GM18909 (cell line): Measurements from ENCODE around the gene FAM186B.
"Not testable (repeated sequence)": the region's sequence is repeated elsewhere in the genome, so short reads cannot be mapped to it uniquely, and the experiment has no call there.

Experiments used
- ATAC-seq: cut with Tn5 transposase; IDR thresholded peaks from one replicate; pipeline ENCODE4 v1.9.1; 2021; ENCODE audit warnings: mild to moderate bottlenecking; ENCODE audit not compliant: unreplicated experiment, poor library complexity

Gene FAM186B, protein sequence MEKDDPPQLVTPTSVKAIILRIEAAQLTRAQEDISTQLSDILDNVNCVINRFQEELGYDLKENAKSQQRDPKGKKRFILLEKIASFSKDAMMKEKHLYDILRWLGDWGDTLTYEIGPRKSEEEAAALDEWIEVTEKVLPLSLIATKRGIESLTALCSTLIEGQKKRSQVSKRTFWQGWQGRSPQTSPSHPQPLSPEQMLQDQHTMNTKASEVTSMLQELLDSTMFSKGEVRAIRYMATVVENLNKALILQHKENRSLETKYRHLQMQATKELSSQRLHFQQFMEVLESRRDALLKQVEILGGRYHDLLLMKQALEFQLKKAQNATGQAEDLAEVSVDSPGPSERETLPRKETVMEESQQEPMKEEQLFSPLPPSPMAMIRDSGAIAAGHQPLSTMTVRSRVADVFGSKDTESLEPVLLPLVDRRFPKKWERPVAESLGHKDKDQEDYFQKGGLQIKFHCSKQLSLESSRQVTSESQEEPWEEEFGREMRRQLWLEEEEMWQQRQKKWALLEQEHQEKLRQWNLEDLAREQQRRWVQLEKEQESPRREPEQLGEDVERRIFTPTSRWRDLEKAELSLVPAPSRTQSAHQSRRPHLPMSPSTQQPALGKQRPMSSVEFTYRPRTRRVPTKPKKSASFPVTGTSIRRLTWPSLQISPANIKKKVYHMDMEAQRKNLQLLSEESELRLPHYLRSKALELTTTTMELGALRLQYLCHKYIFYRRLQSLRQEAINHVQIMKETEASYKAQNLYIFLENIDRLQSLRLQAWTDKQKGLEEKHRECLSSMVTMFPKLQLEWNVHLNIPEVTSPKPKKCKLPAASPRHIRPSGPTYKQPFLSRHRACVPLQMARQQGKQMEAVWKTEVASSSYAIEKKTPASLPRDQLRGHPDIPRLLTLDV

DNA sequence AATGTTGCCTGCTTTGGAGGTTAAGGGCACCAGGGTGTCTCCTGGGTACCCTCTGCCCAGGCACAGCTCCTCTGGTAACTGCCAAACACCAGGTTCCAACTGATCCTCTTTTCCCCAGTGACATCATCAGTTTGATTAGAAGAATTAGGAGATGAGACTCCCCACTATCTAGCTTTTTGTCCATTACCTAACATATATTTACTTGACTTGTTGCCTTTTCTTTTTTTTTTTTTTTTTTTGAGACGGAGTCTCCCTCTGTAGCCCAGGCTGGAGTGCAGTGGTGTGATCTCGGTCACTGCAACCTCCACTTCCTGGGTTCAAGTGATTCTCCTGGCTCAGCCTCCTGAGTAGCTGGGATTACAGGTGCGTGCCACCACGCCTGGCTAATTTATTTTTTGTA, at the start of gene FAM186B:
Gene FAM186B, minus strand, starts transcription at position 101 of the 400 bp plus-strand sequence. CDS start 162 bp downstream, outside the sequence.
- ATAC-seq = not testable (repeated sequence)

DNA sequence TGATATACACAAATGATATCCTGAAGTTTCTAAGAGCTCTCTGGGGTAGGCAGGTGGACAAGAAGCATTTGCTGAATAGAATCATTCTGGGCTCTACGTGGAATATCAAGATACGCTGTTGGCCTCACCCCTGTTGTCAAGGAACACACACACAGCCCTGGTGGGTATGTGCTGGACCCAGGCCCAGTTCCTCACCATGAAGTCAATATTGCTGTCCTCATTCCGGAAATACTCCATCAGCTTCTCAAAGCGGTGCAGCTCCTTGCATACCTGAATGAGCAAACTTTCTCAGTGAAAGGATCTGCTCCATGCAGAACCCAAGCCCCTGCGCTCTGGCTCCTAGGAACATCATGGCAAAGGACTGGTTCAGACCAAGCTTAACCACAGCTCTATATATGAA, 49.3 kb upstream of the FAM186B start:
- no peak for ATAC-seq

DNA sequence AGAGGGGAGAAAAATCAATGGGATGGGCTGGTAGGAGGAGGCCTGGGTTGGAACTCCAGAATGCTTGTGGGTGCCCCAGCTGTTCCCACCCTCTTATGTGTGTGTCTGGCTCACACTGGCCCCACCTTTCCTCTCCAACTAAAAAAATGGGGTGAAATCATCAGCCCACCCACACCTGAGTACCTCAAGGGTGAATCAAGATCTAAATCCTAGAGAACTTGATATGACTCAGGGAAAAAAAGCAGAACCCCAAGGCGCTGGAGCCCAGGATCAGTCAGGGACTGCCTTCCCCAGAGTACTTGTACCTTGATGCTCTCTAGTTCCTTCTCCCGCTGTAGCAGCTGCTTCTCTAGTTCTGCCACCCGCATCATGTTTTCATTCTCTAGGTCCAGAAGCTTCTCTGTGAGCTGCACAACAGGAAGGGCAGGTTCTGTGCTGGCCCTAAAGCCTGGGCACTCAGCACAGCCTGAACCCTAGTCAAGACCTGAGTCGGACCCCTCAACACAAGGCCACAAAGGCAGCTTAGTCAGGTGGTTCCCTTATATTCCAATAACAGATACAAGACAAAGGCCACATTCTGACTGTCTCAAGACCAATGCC, 47.6 kb upstream of the FAM186B start:
- no peak for ATAC-seq

DNA sequence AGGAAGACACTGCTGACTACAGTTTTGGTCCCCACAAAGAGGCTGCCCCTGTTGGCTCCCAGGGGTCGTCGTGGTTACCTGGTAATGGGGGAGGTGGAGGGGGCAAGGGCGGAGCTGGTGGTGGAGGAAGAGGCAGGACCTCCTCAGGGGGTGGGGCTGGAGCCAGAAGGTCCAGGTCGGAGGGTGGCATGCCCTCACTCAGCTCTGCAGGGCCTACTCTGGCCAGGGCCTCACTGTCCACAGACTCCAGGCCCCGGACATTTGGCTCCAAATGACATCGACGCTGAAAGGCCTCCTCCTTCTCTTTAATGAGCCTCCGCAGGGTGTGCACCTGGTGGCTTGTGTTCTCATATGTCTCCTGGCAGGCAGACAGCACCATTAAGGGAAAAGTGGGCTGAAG, 46.4 kb upstream of the FAM186B start:
- no peak for ATAC-seq

DNA sequence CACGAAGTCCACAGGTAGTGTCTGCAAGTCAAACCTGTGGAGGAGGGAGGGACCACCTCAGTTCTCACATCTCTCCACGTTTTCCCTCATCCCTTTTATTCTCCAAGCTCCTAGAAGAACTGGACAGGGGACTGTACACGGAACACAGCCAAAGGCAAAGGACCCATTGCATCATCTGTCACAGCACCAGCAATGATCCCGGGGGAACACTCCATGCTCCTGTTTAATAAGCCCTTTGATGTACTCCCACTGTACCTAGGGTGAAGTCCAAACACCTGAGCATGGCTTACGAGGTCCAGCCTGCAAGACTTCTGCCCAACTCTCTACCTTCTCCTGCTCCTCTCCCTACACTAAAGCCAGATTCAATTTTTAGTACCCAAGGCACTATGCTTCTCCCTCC, 44.5 kb upstream of the FAM186B start:
- no peak for ATAC-seq

DNA sequence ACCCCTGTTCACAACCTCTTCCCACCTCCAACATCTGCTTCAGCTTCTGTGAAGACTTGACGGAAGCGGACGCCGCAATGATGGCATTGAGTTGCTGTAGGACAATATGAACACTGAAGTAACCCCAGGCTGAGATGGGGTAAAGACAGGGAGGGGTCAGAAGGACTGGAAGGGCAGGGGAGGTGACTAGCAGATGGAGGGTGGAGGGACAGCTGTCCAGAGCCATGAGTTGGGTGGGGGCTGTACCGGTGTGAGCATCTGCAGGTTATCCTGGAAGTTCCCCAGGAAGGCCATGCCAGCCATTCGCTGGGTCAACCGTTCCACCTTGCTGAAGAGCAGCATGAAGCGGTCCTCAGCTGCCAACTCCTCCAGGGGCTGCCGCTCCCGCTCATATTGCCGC, 44.0 kb upstream of the FAM186B start:
- no peak for ATAC-seq

DNA sequence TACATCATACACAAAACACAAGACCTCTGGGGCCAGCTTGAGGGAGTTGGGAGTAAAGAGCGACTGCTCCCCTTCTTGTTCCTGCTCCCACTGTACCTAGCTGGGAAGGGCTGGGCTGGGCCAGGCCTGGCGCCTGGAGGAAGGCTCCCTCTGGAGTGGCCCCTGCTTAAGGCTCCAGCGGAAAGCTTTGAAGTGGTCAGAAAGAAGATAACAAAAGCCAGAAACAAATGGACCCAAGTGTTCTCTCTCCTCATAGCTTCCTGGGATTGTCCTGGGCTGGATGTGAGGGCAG, 43.2 kb upstream of the FAM186B start:
- ATAC-seq = no peak

DNA sequence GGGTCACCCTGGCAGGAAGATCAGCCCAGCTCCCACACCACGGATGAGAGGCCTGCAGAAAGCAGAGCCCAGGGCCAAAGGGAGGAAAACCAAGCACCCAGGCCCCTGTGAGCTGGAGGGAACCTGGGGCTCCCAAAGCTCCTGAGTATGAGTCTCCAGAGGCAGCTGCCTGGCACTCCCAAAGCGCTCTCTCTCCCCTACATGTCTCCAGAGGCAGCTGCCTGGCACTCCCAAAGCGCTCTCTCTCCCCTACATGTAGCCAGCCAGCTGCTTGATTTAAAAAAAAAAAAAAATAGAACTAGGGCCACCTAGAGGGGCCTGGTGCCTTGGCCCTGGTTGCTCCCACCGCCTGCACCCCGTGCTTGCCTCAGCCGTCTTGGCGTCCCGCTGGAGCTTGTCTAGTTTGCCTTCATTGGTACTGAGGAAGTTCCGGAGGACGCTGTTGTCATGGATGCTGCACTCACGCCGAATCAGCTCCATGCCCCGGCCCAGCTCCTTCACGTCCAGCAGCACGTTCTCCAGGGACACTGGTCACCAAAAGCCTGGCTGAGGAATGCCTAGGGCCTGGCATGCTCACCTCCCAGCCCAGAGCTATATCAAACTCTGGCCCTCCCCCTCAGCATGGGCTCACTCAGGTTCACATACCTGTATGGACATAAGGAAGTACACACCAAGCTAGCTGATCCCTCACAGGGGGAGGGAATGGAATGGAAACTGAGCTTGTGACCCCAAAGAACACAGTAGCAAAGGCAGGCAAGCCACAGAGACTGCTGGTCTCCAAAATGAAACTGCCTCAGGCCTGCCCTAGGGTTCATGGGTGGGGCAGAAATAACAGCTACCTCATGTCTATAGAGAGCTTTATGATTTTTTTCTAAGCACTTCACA, 42.6 kb upstream of the FAM186B start:
- ATAC-seq = no peak

DNA sequence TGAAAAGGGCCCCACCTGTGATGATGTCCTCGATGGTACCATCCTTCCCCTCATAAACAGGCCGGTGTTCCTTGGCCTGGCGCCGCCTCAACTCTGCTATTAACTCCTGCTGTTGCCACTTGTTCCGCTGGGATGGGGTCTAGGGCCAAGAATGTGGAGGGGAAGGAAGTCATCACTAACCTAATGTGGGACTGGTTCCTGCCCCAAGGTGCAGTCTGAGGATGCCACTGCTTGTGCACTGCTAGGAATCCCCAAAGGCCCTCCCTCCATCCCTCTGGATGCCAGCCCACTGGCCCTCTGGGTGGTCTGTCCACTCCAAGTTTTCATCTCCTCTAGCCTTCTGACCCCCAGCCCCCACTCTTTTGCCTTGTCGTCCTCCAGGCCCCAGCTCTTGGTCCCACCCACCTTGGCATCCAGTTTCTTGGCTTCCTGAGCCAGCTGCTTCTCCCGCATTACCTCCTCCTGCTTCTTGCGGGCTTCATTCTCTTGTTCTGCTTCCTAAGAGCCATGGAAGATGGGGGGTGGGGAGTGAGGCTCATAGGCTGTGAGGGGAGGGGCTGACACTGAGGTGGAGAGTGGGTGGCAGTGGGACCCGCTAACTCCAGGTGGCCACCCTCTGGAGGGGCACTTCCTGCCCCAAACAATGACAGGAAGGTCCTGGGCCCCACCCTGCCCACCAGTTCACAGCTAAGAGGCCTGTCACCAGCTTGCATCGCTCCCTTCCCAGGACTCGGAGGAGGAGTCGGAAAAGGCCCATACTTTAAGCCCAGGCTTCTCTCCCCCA, 41.6 kb upstream of the FAM186B start:
- no peak for ATAC-seq

DNA sequence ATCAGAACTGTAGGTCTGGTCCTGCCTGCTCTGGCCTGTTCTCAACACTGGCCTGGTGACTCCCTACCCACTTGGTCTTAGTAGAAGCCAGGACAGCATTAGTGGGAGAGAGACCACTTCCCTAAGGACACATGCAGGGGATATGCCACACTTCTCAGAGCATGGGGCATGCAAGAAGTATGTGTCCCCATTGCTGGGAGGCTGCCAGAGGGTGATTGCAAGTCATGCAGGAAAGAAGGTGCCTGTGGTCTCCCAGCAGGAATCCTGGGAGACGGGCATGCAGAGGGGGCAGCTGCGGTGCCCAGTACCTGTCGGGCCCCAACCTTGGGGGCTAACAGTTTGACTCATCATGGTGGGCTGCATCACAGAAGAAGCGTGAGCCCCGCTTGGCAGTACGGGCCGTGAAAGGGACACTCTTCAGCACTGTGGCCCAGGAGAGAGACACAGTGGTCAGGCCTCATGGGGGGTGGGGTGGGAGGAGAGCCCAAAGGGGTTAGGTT, 40.9 kb upstream of the FAM186B start:
- no peak for ATAC-seq

DNA sequence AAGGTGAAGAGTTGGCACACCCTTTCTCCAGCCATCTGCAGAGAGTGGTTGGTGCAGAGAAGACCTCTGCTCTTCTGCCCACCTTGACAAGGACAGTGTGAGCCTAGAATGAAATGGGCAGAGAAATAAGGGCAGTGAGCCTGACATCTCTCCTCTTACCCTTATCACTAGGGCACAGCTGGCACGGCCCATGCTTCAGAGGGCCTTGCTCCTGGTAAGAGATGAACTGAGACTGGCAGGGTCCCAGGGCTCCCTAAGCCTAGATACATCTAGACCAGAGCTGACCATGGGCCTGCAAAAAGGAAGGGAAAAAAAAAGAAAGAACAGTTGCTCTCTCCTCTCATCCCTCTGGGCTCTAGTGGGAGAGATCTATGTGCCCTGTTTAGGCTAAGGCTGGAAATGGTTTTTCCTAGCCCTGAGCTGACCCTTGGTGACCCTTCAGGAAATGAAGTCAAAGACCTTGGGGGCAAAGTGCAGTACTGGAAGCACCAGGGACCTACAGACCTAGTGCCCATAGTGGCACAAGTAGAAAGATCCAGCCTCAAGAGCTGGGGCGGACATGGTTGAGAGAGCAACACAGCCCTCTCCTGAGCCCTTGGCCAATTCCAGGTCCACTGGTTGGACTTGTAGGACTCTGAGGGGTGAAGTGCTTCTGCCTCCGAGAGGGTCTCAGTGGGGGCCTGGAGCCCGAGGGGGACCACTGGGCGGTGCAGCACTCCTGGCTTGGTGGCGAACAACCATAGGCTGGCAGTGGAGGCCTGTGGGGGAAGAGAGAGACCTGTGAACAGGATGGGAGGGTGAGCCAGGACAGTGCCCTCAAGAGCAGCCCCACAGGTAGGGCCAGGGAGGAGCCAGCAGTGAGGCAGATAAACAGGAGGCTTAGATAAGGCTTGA, 40.0 kb upstream of the FAM186B start:
- no peak for ATAC-seq

DNA sequence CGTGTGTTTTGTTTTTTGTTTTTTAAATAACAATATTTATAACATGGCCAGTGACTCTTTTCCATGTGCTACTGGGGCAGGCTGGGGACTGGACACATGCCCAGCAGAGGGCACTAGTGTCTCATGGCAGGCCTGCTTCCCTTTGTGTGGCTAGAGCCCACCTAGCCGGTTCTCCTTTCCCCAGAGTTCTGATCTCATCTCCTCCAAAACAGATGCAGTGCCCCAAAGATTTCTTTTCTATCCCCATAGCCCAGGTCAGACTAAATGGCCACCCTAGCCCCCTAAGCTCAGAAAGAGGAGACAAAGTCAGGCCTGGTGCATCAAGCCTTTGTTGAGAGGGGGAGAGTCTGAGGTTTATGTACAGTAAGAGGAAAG, 39.2 kb upstream of the FAM186B start:
- peak; percentile 54 for ATAC-seq

DNA sequence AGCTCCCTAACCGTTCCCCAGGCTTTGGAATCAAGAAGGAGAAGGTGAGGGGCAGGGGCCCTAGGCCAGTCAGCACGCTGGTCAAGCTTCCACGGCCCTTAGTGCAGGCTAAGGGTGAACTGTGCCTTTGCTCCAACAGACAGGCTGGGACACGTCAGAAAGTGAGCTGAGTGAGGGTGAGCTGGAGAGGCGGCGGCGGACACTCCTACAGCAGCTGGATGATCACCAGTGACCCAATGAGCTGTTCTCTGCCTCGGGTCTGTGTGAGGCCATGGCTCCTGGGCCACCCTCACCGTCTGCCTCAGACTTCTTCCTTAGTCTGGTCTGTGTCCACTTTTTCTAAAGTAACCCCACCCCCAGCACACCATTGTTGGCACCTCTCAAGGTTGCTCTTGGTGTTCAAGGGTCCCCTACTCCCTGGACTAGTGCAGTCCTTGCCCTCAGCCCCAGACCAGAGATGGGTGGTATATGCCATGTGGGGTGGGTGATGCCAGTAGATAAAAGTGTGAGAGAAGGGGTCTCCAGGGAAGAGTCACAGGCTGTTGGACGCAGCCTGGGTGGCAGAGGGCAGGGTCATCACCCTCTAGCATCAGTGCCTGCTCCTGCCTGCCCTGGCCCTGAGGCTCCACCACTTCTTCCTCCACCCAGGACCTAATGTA, 38.7 kb upstream of the FAM186B start:
- no peak for ATAC-seq

DNA sequence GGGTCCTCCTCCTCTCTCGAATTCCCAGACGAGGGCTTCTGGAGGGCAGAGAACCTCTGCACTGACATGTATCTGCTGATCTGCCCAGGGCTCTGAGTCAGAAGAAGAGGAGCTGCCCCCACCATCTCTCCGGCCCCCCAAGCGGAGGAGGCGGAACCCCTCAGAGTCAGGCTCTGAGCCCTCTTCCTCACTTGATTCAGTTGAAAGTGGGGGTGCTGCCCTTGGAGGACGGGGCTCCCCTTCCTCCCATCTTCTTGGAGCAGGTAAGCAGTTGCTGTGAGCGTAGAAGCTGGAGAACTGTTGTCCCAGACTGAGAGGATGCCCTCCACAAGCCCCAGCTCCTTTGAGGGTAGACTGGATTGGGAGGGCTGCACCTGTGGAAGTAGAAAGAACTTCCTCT, 37.7 kb upstream of the FAM186B start:
- no peak for ATAC-seq

DNA sequence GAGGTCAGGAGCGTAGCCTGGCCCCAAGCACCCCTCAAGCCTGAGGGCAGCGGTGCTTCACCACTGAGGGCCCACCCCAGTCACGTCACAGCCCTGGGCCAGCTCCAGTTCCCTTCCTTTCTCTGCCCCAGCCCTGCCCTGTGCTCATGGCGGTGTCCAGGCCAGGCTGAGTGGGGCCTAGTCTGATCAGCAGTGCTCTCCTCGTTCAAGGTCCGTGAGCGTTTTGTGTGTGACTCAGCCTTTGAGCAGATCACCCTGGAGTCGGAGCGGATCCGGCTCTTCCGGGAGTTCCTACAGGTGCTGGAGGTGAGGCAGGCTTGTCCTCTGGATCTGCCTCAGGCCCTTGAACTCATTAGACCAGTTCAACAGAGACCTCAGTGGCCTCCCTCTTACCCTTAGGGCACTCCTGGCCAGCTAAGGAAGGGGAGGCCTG, 36.9 kb upstream of the FAM186B start:
- ATAC-seq = no peak

DNA sequence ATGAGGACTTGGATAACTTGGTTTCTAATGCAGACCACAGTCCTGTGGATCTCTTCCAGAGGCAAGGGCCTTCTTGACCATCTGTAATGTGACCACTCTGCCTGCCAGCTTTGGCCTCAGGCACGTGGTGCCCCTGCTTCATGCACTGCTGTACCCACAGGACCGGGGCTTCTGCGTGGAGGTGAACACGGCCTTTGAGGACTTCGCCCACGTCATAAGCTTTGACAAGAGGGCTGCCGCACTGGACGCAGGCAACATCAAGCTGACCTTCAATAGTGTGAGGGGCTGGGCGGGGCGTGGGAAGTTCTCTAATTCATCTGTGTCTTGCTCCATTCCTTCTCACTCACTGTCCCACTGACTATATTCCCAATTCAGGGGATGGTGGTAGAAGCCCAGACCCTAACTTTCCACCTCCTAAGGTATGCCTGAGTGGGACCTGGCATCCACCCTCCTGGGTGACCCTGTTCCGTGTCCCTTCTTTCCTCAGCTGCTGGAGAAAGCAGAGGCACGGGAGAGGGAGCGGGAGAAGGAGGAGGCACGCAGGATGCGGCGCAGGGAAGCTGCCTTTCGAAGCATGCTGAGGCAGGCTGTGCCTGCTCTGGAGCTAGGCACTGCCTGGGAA, 36.4 kb upstream of the FAM186B start:
- ATAC-seq = no peak

DNA sequence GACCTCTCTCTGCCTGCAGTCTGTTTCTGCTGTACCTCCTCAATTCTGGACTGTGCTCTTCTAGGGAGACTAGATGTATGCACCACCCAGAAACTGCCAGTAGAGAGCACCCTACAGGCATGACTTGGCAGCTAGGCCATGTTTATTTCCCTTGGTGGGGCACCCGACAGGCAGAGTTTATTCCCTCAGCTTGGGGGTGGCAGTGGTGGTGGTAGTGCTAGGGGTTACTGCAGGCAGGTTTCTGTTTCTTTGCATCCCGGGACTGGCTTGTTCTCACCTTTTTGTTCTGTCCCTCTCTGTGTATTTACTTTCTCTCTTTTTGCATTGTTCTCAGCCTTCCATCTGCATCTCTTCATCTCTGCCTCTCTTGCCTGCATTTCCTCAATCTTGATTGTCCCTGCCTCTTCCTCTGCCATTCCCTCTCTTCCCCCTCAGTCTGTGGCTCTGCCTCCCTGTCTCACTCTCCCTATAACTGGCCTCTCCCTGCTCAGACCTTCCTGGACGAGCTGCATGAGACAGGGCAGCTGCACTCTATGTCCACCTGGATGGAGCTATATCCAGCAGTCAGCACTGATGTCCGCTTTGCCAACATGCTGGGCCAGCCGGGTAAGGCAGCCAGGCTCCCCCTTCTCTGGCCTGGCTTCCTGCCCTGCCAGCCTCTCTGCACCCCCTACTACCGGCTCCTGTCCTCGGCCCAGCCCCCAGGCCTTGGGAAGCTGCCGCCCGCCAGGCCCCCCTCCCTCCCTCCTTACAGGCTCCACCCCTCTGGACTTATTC, 31.7 kb upstream of the FAM186B start:
- no peak for ATAC-seq
